ENCODE measurements around the gene RANGAP1.
A peak's percentile ranks its signal among the peaks of the same experiment; 100 is the strongest.

The RANGAP1 gene

GRCh38 chr22:41229215-41229614, 56.8 kb downstream of the RANGAP1 start:
- H3K4me3 ChIP-seq (ENCODE audit: control insufficient read depth, low read depth, low read length), result no peak overlapping the region
- DNase-seq (ENCODE audit: low read depth), result no peak
- TF ChIP-seq CTCF (conservative IDR thresholded peaks at IDR 0.05; ENCODE audit: control insufficient read depth, insufficient read depth, low read depth, low read length), result no peak

- no peak for DNase-seq (ENCODE audit: low read depth)
- no peak for TF ChIP-seq CTCF (conservative IDR thresholded peaks at IDR 0.05; ENCODE audit: control insufficient read depth, insufficient read depth, low read depth, low read length)
- no peak overlapping the region for H3K4me3 ChIP-seq (ENCODE audit: control insufficient read depth, low read depth, low read length)
These were observed 59.0 kb downstream of the RANGAP1 start for GRCh38 chr22:41226723-41227655.

- no peak for TF ChIP-seq CTCF (conservative IDR thresholded peaks at IDR 0.05; ENCODE audit: control insufficient read depth, insufficient read depth, low read depth, low read length)
- no peak overlapping the region for H3K4me3 ChIP-seq (ENCODE audit: control insufficient read depth, low read depth, low read length)
- no peak for DNase-seq (ENCODE audit: low read depth)
These were observed 62.5 kb downstream of the RANGAP1 start for GRCh38 chr22:41223535-41223934.

GRCh38 chr22:41222846-41223507, 63.0 kb downstream of the RANGAP1 start:
- DNase-seq (ENCODE audit: low read depth), result no peak
- no peak for TF ChIP-seq CTCF (conservative IDR thresholded peaks at IDR 0.05; ENCODE audit: control insufficient read depth, insufficient read depth, low read depth, low read length)
- H3K4me3 ChIP-seq (ENCODE audit: control insufficient read depth, low read depth, low read length), result no peak overlapping the region

GRCh38 chr22:41217553-41218157, 68.3 kb downstream of the RANGAP1 start:
- peak overlapping the region; percentile 7 for H3K4me3 ChIP-seq (ENCODE audit: control insufficient read depth, low read depth, low read length)

More at GRCh38 chr22:41217553-41218157, 68.3 kb downstream of the RANGAP1 start:
- no peak for TF ChIP-seq CTCF (conservative IDR thresholded peaks at IDR 0.05; ENCODE audit: control insufficient read depth, insufficient read depth, low read depth, low read length)
- peak; percentile 77 for DNase-seq (ENCODE audit: low read depth)

Data from fibroblast of mammary gland (primary cell).